ENCODE measurements around the gene CPA3. TPM values are rescaled to one million over a fixed set of nuclear protein-coding genes. Genes with fewer than 3 reads are reported as not detected.

The CPA3 gene
- total RNA-seq, 2 donors from 2014 or later = 1.9 to 4.5 TPM

Other genes starting within 250 kb of the CPA3 start
- gene AGTR1, start 167.4 kb upstream of the CPA3 start, total RNA-seq = 10 to 100 TPM in 1 of 2 donors, 1 to 10 TPM in 1; 5.3 to 16.5 TPM
- gene CPB1, start 37.5 kb upstream of the CPA3 start, total RNA-seq = under 1 TPM in 1 of 2 donors, not detected in 1; 0.41 TPM
- gene GYG1, start 126.2 kb downstream of the CPA3 start, total RNA-seq = 100 to 1,000 TPM; 104 to 125 TPM
- gene HLTF, start 221.2 kb downstream of the CPA3 start, total RNA-seq = 10 to 100 TPM; 18.9 to 25.0 TPM